GM23338 (cell line): ENCODE measurements around the gene FAM47C. TPM values are rescaled to one million over a fixed set of nuclear protein-coding genes. Genes with fewer than 3 reads are reported as not detected.

ENCODE experiments used
- ATAC-seq: fragments of 200-7000 bp; cut with Tn5 transposase; 3 replicates; pipeline ENCODE4 v1.9.1; 2020
- DNase-seq: peaks from one replicate; pipeline ENCODE4 v3.0.0-alpha.2; 2015; ENCODE audit warnings: low spot score
- H2AFZ ChIP-seq: fragments of 200-600 bp; sonication (generic); 2 replicates; pipeline ENCODE4 v1.8.0; 2016; ENCODE audit warnings: antibody characterized with exemption, mild to moderate bottlenecking, moderate library complexity
- H3F3A ChIP-seq: fragments of 200-600 bp; sonication (generic); replicated peaks from 2 replicates; pipeline ENCODE4 v1.8.0; 2017; ENCODE audit warnings: antibody characterized with exemption, mixed run types, low read depth
- H3K27ac ChIP-seq: fragments of 200-600 bp; sonication (generic); 2 replicates; pipeline ENCODE4 v1.6.1; 2016; ENCODE audit warnings: low read depth
- H3K27me3 ChIP-seq: fragments of 200-600 bp; sonication (generic); 2 replicates; pipeline ENCODE4 v1.8.0; 2016; ENCODE audit warnings: mild to moderate bottlenecking, mixed run types, moderate library complexity; ENCODE audit not compliant: insufficient read depth
- H3K36me3 ChIP-seq: fragments of 200-600 bp; sonication (generic); 2 replicates; pipeline ENCODE4 v1.8.0; 2016; ENCODE audit warnings: mild to moderate bottlenecking; ENCODE audit not compliant: insufficient read depth
- H3K4me1 ChIP-seq: fragments of 200-600 bp; sonication (generic); 2 replicates; pipeline ENCODE4 v1.8.0; 2016; ENCODE audit warnings: mild to moderate bottlenecking, moderate library complexity; ENCODE audit not compliant: insufficient read depth
- H3K4me2 ChIP-seq: fragments of 200-600 bp; sonication (generic); 2 replicates; pipeline ENCODE4 v1.7.1; 2017; ENCODE audit warnings: mixed run types
- H3K4me3 ChIP-seq: fragments of 200-600 bp; sonication (generic); 2 replicates; pipeline ENCODE4 v1.6.1; 2016; ENCODE audit warnings: mixed run types
- H3K79me2 ChIP-seq: fragments of 200-600 bp; sonication (generic); replicated peaks from 2 replicates; pipeline ENCODE4 v1.8.0; 2017; ENCODE audit warnings: mild to moderate bottlenecking; ENCODE audit not compliant: insufficient read depth
- H3K9me2 ChIP-seq: fragments of 200-600 bp; sonication (generic); 2 replicates; pipeline ENCODE4 v1.8.0; 2017; ENCODE audit not compliant: insufficient read depth
- H4K20me1 ChIP-seq: fragments of 200-600 bp; sonication (generic); replicated peaks from 2 replicates; pipeline ENCODE4 v1.8.0; 2017; ENCODE audit warnings: mild to moderate bottlenecking; ENCODE audit not compliant: insufficient read depth
- H3K27ac Mint-ChIP-seq: 2 replicates; pipeline ENCODE4 v1.8.0; 2020; ENCODE audit warnings: inconsistent platforms, mild to moderate bottlenecking, moderate library complexity, mixed read lengths
- H3K27me3 Mint-ChIP-seq: 3 replicates; pipeline ENCODE4 v1.8.0; 2022; ENCODE audit warnings: low read depth, mild to moderate bottlenecking, moderate library complexity, mixed read lengths, inconsistent platforms; ENCODE audit not compliant: insufficient read depth, poor library complexity
- H3K36me3 Mint-ChIP-seq: 3 replicates; pipeline ENCODE4 v1.8.0; 2021; ENCODE audit warnings: low read depth, mild to moderate bottlenecking, inconsistent platforms, moderate library complexity, mixed read lengths
- H3K4me1 Mint-ChIP-seq: 3 replicates; pipeline ENCODE4 v1.8.0; 2020; ENCODE audit warnings: mild to moderate bottlenecking, inconsistent platforms, mixed read lengths
- H3K4me3 Mint-ChIP-seq: 3 replicates; pipeline ENCODE4 v1.8.0; 2021; ENCODE audit warnings: moderate library complexity, mild to moderate bottlenecking, inconsistent platforms, mixed read lengths
- H3K9me3 Mint-ChIP-seq: 3 replicates; pipeline ENCODE4 v1.8.0; 2020; ENCODE audit warnings: moderate library complexity, mild to moderate bottlenecking, inconsistent platforms, mixed read lengths
- CREB1 ChIP-seq: fragments of 250-450 bp; sonication (Bioruptor Pico); IDR thresholded peaks from 2 replicates; pipeline ENCODE4 v1.5.0; 2020; ENCODE audit warnings: low read depth, mild to moderate bottlenecking, moderate library complexity
- ETS1 ChIP-seq: IDR thresholded peaks from 2 replicates; pipeline ENCODE4 v1.6.1; 2016; ENCODE audit warnings: antibody characterized with exemption
- EZH2 ChIP-seq: fragments of 200-600 bp; sonication (generic); IDR thresholded peaks from one replicate; pipeline ENCODE4 v1.8.0; 2017; ENCODE audit warnings: antibody characterized with exemption, mild to moderate bottlenecking, low read depth; ENCODE audit not compliant: unreplicated experiment
- EZH2phosphoT487 ChIP-seq: fragments of 200-600 bp; sonication (generic); IDR thresholded peaks from one replicate; pipeline ENCODE4 v1.8.1; 2018; ENCODE audit warnings: antibody characterized with exemption; ENCODE audit not compliant: unreplicated experiment
- JUNB ChIP-seq: IDR thresholded peaks from one replicate; pipeline ENCODE4 v1.6.1; 2016; ENCODE audit warnings: antibody characterized with exemption; ENCODE audit not compliant: unreplicated experiment
- NANOG ChIP-seq: IDR thresholded peaks from 2 replicates; pipeline ENCODE4 v1.6.1; 2016; ENCODE audit warnings: antibody characterized with exemption, borderline replicate concordance
- POLR2AphosphoS5 ChIP-seq: IDR thresholded peaks from 2 replicates; pipeline ENCODE4 v1.6.1; 2016; ENCODE audit warnings: antibody characterized with exemption, low read depth
- STAT1 ChIP-seq: IDR thresholded peaks from one replicate; pipeline ENCODE4 v1.6.1; 2016; ENCODE audit warnings: antibody characterized with exemption; ENCODE audit not compliant: unreplicated experiment
- ZNF114 ChIP-seq: fragments of 250-450 bp; sonication (Bioruptor Pico); IDR thresholded peaks from 2 replicates; pipeline ENCODE4 v1.5.0; 2020; ENCODE audit warnings: mild to moderate bottlenecking, moderate library complexity
- ZNF331 ChIP-seq: fragments of 250-450 bp; sonication (Bioruptor Pico); IDR thresholded peaks from 2 replicates; pipeline ENCODE4 v1.5.0; 2020; ENCODE audit warnings: low read depth, mild to moderate bottlenecking, moderate library complexity
- polyA plus RNA-seq: library from polyadenylated mRNA; unstranded; fragments of >200 nt; fragmentation: Nextera tagmentation; extraction: Ambion mirVana; gene quantifications from 2 replicates; pipeline ENCODE4 v1.2.1, GENCODE V29; 2016
- total RNA-seq: library from RNA; depleted of rRNA; stranded (reverse); fragments of >200 nt; shearing (Covaris generic); gene quantifications from 2 replicates; pipeline ENCODE4 v1.2.3, GENCODE V29; 2014
- TF ChIP-seq, protein P1 (sequence below), 2 experiments: fragments of 200-600 bp in 1 of 2; sonication (generic) in 1 of 2; conservative IDR thresholded peaks; 2 replicates each; pipeline versions ENCODE4 v1.5.1 to v1.6.1; 2016 to 2017; ENCODE audit warnings: antibody characterized with exemption in 2 of 2, low read depth in 2 of 2, mild to moderate bottlenecking in 2 of 2, moderate library complexity in 1 of 2
- TF ChIP-seq, protein P2 (sequence below): fragments of 250-450 bp; sonication (Bioruptor Pico); IDR thresholded peaks from 2 replicates; pipeline ENCODE4 v1.5.0; 2020; ENCODE audit warnings: mild to moderate bottlenecking, moderate library complexity
- TF ChIP-seq, protein P3 (sequence below): IDR thresholded peaks from one replicate; pipeline ENCODE4 v1.6.1; 2018; ENCODE audit warnings: antibody characterized with exemption; ENCODE audit not compliant: unreplicated experiment

FAM47C gene
- total and polyA plus RNA-seq, 2 experiments from 2014 or later = not detected

GRCh38 chrX:37010496-37010895, 2.3 kb downstream of the FAM47C start:
- H3K4me3 ChIP-seq = no peak overlapping the region
- H2AFZ ChIP-seq = no peak overlapping the region
- H3K27me3 ChIP-seq = no peaks in the 10 kb centered on the region
- no peaks in the 10 kb centered on the region for H3K4me1 Mint-ChIP-seq
- H3K79me2 ChIP-seq = no peaks in the 10 kb centered on the region
- DNase-seq = no peak
- H3K4me1 ChIP-seq = no peaks in the 10 kb centered on the region
- H3K27ac ChIP-seq = no peak overlapping the region
- no peaks in the 10 kb centered on the region for H3F3A ChIP-seq
- no peak for ATAC-seq
- peaks cover 14% of the 10 kb centered on the region for H3K9me3 Mint-ChIP-seq
- H3K36me3 ChIP-seq = no peaks in the 10 kb centered on the region
- no peaks in the 10 kb centered on the region for H3K9me2 ChIP-seq
- H3K4me2 ChIP-seq = no peak overlapping the region
- no peaks in the 10 kb centered on the region for H4K20me1 ChIP-seq
- TF ChIP-seq, protein P1, sequence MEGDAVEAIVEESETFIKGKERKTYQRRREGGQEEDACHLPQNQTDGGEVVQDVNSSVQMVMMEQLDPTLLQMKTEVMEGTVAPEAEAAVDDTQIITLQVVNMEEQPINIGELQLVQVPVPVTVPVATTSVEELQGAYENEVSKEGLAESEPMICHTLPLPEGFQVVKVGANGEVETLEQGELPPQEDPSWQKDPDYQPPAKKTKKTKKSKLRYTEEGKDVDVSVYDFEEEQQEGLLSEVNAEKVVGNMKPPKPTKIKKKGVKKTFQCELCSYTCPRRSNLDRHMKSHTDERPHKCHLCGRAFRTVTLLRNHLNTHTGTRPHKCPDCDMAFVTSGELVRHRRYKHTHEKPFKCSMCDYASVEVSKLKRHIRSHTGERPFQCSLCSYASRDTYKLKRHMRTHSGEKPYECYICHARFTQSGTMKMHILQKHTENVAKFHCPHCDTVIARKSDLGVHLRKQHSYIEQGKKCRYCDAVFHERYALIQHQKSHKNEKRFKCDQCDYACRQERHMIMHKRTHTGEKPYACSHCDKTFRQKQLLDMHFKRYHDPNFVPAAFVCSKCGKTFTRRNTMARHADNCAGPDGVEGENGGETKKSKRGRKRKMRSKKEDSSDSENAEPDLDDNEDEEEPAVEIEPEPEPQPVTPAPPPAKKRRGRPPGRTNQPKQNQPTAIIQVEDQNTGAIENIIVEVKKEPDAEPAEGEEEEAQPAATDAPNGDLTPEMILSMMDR (conservative IDR thresholded peaks at IDR 0.05; ENCODE audit: low read depth in 2 of 2) = no peak
- TF ChIP-seq, protein P2, sequence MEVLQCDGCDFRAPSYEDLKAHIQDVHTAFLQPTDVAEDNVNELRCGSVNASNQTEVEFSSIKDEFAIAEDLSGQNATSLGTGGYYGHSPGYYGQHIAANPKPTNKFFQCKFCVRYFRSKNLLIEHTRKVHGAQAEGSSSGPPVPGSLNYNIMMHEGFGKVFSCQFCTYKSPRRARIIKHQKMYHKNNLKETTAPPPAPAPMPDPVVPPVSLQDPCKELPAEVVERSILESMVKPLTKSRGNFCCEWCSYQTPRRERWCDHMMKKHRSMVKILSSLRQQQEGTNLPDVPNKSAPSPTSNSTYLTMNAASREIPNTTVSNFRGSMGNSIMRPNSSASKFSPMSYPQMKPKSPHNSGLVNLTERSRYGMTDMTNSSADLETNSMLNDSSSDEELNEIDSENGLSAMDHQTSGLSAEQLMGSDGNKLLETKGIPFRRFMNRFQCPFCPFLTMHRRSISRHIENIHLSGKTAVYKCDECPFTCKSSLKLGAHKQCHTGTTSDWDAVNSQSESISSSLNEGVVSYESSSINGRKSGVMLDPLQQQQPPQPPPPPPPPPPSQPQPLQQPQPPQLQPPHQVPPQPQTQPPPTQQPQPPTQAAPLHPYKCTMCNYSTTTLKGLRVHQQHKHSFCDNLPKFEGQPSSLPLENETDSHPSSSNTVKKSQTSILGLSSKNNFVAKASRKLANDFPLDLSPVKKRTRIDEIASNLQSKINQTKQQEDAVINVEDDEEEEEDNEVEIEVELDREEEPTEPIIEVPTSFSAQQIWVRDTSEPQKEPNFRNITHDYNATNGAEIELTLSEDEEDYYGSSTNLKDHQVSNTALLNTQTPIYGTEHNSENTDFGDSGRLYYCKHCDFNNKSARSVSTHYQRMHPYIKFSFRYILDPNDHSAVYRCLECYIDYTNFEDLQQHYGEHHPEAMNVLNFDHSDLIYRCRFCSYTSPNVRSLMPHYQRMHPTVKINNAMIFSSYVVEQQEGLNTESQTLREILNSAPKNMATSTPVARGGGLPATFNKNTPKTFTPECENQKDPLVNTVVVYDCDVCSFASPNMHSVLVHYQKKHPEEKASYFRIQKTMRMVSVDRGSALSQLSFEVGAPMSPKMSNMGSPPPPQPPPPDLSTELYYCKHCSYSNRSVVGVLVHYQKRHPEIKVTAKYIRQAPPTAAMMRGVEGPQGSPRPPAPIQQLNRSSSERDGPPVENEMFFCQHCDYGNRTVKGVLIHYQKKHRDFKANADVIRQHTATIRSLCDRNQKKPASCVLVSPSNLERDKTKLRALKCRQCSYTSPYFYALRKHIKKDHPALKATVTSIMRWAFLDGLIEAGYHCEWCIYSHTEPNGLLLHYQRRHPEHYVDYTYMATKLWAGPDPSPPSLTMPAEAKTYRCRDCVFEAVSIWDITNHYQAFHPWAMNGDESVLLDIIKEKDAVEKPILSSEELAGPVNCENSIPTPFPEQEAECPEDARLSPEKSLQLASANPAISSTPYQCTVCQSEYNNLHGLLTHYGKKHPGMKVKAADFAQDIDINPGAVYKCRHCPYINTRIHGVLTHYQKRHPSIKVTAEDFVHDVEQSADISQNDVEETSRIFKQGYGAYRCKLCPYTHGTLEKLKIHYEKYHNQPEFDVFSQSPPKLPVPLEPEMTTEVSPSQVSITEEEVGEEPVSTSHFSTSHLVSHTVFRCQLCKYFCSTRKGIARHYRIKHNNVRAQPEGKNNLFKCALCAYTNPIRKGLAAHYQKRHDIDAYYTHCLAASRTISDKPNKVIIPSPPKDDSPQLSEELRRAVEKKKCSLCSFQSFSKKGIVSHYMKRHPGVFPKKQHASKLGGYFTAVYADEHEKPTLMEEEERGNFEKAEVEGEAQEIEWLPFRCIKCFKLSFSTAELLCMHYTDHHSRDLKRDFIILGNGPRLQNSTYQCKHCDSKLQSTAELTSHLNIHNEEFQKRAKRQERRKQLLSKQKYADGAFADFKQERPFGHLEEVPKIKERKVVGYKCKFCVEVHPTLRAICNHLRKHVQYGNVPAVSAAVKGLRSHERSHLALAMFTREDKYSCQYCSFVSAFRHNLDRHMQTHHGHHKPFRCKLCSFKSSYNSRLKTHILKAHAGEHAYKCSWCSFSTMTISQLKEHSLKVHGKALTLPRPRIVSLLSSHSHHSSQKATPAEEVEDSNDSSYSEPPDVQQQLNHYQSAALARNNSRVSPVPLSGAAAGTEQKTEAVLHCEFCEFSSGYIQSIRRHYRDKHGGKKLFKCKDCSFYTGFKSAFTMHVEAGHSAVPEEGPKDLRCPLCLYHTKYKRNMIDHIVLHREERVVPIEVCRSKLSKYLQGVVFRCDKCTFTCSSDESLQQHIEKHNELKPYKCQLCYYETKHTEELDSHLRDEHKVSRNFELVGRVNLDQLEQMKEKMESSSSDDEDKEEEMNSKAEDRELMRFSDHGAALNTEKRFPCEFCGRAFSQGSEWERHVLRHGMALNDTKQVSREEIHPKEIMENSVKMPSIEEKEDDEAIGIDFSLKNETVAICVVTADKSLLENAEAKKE (CRISPR knock-in tag) = no peak
- TF ChIP-seq JUNB (no peak), STAT1 (no peak), ZNF114 (CRISPR knock-in tag) (no peak), CREB1 (CRISPR knock-in tag) (no peak), EZH2 (no peak), POLR2AphosphoS5 (no peak), EZH2phosphoT487 (no peak), ETS1 (no peak), ZNF331 (CRISPR knock-in tag) (no peak), NANOG (no peak)
- TF ChIP-seq, protein P3, sequence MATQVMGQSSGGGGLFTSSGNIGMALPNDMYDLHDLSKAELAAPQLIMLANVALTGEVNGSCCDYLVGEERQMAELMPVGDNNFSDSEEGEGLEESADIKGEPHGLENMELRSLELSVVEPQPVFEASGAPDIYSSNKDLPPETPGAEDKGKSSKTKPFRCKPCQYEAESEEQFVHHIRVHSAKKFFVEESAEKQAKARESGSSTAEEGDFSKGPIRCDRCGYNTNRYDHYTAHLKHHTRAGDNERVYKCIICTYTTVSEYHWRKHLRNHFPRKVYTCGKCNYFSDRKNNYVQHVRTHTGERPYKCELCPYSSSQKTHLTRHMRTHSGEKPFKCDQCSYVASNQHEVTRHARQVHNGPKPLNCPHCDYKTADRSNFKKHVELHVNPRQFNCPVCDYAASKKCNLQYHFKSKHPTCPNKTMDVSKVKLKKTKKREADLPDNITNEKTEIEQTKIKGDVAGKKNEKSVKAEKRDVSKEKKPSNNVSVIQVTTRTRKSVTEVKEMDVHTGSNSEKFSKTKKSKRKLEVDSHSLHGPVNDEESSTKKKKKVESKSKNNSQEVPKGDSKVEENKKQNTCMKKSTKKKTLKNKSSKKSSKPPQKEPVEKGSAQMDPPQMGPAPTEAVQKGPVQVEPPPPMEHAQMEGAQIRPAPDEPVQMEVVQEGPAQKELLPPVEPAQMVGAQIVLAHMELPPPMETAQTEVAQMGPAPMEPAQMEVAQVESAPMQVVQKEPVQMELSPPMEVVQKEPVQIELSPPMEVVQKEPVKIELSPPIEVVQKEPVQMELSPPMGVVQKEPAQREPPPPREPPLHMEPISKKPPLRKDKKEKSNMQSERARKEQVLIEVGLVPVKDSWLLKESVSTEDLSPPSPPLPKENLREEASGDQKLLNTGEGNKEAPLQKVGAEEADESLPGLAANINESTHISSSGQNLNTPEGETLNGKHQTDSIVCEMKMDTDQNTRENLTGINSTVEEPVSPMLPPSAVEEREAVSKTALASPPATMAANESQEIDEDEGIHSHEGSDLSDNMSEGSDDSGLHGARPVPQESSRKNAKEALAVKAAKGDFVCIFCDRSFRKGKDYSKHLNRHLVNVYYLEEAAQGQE = no peak
- no peak overlapping the region for H3K4me3 Mint-ChIP-seq
- no peaks in the 10 kb centered on the region; the same call in 2 of the 3 replicates for H3K36me3 Mint-ChIP-seq
- no peak overlapping the region for H3K27ac Mint-ChIP-seq
- H3K27me3 Mint-ChIP-seq = peaks cover 4% of the 10 kb centered on the region
